ENCODE measurements around the gene WSB1. TPM values are rescaled to one million over a fixed set of nuclear protein-coding genes. Genes with fewer than 3 reads are reported as not detected.

Gene WSB1
- total RNA-seq, 1 donor from 2014 or later, result 633 TPM

DNA sequence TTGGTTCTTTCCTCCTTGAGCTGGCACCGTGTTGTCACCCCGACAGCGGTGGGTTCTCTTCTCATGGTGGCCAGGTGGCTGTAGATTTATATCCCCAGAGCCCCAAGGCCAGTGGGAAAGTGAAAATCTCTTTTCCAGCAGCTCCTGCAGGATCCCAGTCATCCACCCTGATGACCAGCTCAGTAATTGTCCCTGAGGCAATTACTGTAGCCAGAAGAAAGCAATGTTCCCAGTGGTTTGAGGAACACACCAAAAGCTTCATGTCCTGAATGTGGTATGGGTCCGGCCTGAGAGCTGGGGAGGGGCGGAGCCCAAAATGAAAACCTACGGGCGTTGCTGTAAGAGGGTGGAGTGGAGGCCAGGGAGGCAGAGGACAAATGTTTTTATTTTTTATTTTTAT is 69.0 kb downstream of the WSB1 start:
- Mint-ChIP-seq H3K9me3 (ENCODE audit: unreplicated experiment) (peaks cover 3% of the 10 kb centered on the region), H3K4me3 (ENCODE audit: unreplicated experiment) (no peak overlapping the region), H3K27ac (ENCODE audit: unreplicated experiment) (no peak overlapping the region), H3K27me3 (ENCODE audit: unreplicated experiment) (no peaks in the 10 kb centered on the region), H3K36me3 (ENCODE audit: unreplicated experiment) (no peaks in the 10 kb centered on the region), H3K4me1 (ENCODE audit: low read depth, unreplicated experiment) (peaks cover 3% of the 10 kb centered on the region)
- TF ChIP-seq, protein P1, sequence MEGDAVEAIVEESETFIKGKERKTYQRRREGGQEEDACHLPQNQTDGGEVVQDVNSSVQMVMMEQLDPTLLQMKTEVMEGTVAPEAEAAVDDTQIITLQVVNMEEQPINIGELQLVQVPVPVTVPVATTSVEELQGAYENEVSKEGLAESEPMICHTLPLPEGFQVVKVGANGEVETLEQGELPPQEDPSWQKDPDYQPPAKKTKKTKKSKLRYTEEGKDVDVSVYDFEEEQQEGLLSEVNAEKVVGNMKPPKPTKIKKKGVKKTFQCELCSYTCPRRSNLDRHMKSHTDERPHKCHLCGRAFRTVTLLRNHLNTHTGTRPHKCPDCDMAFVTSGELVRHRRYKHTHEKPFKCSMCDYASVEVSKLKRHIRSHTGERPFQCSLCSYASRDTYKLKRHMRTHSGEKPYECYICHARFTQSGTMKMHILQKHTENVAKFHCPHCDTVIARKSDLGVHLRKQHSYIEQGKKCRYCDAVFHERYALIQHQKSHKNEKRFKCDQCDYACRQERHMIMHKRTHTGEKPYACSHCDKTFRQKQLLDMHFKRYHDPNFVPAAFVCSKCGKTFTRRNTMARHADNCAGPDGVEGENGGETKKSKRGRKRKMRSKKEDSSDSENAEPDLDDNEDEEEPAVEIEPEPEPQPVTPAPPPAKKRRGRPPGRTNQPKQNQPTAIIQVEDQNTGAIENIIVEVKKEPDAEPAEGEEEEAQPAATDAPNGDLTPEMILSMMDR (IDR thresholded peaks at IDR 0.05; ENCODE audit: partially characterized antibody, unreplicated experiment), result no peak
- no peak for DNase-seq

DNA sequence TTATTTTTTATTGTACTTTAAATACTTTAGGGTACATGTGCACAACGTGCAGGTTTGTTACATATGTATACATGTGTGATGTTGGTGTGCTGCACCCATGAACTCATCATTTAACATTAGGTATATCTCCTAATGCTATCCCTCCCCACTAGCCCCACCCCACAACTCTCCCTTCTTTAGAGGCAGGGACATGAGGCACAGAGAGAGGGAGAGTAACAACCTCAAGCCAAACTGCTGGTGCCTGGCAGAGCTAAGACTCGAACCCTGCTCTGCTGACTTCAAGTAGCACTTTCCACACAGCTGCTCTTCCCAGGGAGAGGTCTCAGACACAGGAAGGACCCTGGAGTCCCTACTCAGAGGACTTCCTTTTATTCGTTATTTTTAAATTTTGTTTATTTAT is 69.4 kb downstream of the WSB1 start:
- peaks cover 4% of the 10 kb centered on the region for H3K9me3 Mint-ChIP-seq (ENCODE audit: unreplicated experiment)
- DNase-seq, result no peak
- H3K4me3 Mint-ChIP-seq (ENCODE audit: unreplicated experiment), result no peak overlapping the region
- no peak overlapping the region for H3K27ac Mint-ChIP-seq (ENCODE audit: unreplicated experiment)
- H3K27me3 Mint-ChIP-seq (ENCODE audit: unreplicated experiment), result no peaks in the 10 kb centered on the region
- TF ChIP-seq, protein P1 (IDR thresholded peaks at IDR 0.05; ENCODE audit: partially characterized antibody, unreplicated experiment), result no peak
- peaks cover 3% of the 10 kb centered on the region for H3K4me1 Mint-ChIP-seq (ENCODE audit: low read depth, unreplicated experiment)
- no peaks in the 10 kb centered on the region for H3K36me3 Mint-ChIP-seq (ENCODE audit: unreplicated experiment)

Small RNA genes lying within 50 kb of the gene (microRNA-seq; reads per million reads assigned to microRNA genes)
- gene MIR4522 (ENCODE audit: unreplicated experiment), result 2.3 reads per million, percentile 16 among the genes with 10 or more reads in this experiment

Other genes starting within 250 kb of the WSB1 start
- 203 TPM for gene KSR1, start 162.3 kb downstream of the WSB1 start, total RNA-seq (ENCODE audit: unreplicated experiment)